Smooth muscle cell (in vitro differentiated cells): ENCODE measurements around the gene CYP46A1. TPM values are rescaled to one million over a fixed set of nuclear protein-coding genes. Genes with fewer than 3 reads are reported as not detected.
A peak's percentile ranks its signal among the peaks of the same experiment; 100 is the strongest.

Experiments used
- DNase-seq: peaks from one replicate; lab custom pipeline; 2025; ENCODE audit not compliant: unreplicated experiment; lab: John Stamatoyannopoulos, UW
- H2AFZ ChIP-seq: fragments of 200-600 bp; sonication (generic); 2 replicates; pipeline ENCODE4 v1.6.0; 2016; ENCODE audit warnings: antibody characterized with exemption, low read depth, mild to moderate bottlenecking
- H3F3A ChIP-seq: fragments of 200-600 bp; sonication (generic); 2 replicates; pipeline ENCODE4 v1.6.0; 2017; ENCODE audit warnings: antibody characterized with exemption, low read depth
- H3K27ac ChIP-seq: fragments of 200-600 bp; sonication (generic); 2 replicates; pipeline ENCODE4 v1.5.1; 2016; ENCODE audit warnings: low read depth, mild to moderate bottlenecking
- H3K27me3 ChIP-seq: fragments of 200-600 bp; sonication (generic); 2 replicates; pipeline ENCODE4 v1.6.1; 2016; ENCODE audit warnings: low read depth, mild to moderate bottlenecking
- H3K36me3 ChIP-seq: fragments of 200-600 bp; sonication (generic); 2 replicates; pipeline ENCODE4 v1.5.1; 2016; ENCODE audit warnings: low read depth
- H3K4me1 ChIP-seq: fragments of 200-600 bp; sonication (generic); 2 replicates; pipeline ENCODE4 v1.5.1; 2016; ENCODE audit warnings: low read depth
- H3K4me2 ChIP-seq: fragments of 200-600 bp; sonication (generic); 2 replicates; pipeline ENCODE4 v1.6.0; 2016; ENCODE audit warnings: mild to moderate bottlenecking
- H3K4me3 ChIP-seq: fragments of 200-600 bp; sonication (generic); 2 replicates; pipeline ENCODE4 v1.5.1; 2016; ENCODE audit warnings: mild to moderate bottlenecking
- H3K79me2 ChIP-seq: fragments of 200-600 bp; sonication (generic); 2 replicates; pipeline ENCODE4 v1.6.0; 2016; ENCODE audit warnings: low read depth, mild to moderate bottlenecking
- H3K9ac ChIP-seq: fragments of 200-600 bp; sonication (generic); 2 replicates; pipeline ENCODE4 v1.6.0; 2016; ENCODE audit warnings: low read depth
- H3K9me3 ChIP-seq: fragments of 200-600 bp; sonication (generic); replicated peaks from 2 replicates; pipeline ENCODE4 v1.5.1; 2016; ENCODE audit warnings: low read depth
- H4K20me1 ChIP-seq: fragments of 200-600 bp; sonication (generic); 2 replicates; pipeline ENCODE4 v1.6.0; 2016; ENCODE audit warnings: low read depth
- WGBS: methylation state at CpG from one replicate; pipeline ENCODE4 v1.1.7; 2016; ENCODE audit warnings: low lambda C conversion rate; 5-methylcytosine and 5-hydroxymethylcytosine counted together
- polyA plus RNA-seq: library from polyadenylated mRNA; unstranded; fragments of >200 nt; fragmentation: Nextera tagmentation; extraction: Ambion mirVana; gene quantifications from 2 replicates; pipeline ENCODE4 v1.2.1, GENCODE V29; 2016
- total RNA-seq: library from RNA; depleted of rRNA; stranded (reverse); fragments of >200 nt; gene quantifications from 2 replicates; pipeline ENCODE4 v1.2.3, GENCODE V29; 2014
- TF ChIP-seq, protein P1 (sequence below): fragments of 200-600 bp; sonication (generic); IDR thresholded peaks from 2 replicates; pipeline ENCODE4 v1.5.1; 2017; ENCODE audit warnings: borderline replicate concordance, mild to moderate bottlenecking, antibody characterized with exemption; ENCODE audit not compliant: insufficient read depth, poor library complexity, severe bottlenecking

CYP46A1 gene
- total and polyA plus RNA-seq, 2 experiments from 2014 or later, result 0.63 to 1.0 TPM

DNA sequence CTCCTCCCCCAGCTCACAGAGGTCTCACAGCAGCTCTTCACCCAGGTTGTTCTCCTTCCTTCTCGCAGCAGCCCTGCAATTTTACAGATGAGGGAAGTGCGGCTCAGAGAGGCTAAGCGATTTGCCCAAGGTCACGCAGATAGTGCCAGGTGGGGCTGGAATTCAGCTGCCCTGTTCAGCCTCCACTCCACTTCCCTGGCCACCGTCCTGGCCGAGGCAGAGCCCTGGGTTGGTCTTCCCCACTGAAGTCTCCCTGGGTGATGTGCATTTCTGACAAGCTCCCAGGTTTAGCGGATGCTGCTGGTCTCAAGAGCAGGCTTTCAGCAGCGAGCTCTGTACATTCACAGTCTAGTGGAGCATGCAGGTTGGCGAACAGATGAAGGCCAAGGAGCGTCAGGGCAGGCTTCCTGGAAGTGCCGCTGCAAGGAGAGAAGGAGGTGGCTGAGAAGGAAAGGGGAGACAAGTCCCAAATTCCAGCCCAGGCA, 80.2 kb downstream of the CYP46A1 start:
- Histone ChIP-seq H3K4me1 (no peaks in the 10 kb centered on the region), H3K27me3 (no peaks in the 10 kb centered on the region), H3K4me2 (no peak overlapping the region), H3K9me3 (no peaks in the 10 kb centered on the region), H4K20me1 (no peaks in the 10 kb centered on the region), H3K4me3 (no peak overlapping the region), H3F3A (no peaks in the 10 kb centered on the region), H3K27ac (no peak overlapping the region), H3K36me3 (no peaks in the 10 kb centered on the region), H3K9ac (no peak overlapping the region), H3K79me2 (no peaks in the 10 kb centered on the region), H2AFZ (no peak overlapping the region)
- DNase-seq, result no peak
- WGBS, result 96% methylated on average over 11 of the region's 11 CpGs
- TF ChIP-seq, protein P1, sequence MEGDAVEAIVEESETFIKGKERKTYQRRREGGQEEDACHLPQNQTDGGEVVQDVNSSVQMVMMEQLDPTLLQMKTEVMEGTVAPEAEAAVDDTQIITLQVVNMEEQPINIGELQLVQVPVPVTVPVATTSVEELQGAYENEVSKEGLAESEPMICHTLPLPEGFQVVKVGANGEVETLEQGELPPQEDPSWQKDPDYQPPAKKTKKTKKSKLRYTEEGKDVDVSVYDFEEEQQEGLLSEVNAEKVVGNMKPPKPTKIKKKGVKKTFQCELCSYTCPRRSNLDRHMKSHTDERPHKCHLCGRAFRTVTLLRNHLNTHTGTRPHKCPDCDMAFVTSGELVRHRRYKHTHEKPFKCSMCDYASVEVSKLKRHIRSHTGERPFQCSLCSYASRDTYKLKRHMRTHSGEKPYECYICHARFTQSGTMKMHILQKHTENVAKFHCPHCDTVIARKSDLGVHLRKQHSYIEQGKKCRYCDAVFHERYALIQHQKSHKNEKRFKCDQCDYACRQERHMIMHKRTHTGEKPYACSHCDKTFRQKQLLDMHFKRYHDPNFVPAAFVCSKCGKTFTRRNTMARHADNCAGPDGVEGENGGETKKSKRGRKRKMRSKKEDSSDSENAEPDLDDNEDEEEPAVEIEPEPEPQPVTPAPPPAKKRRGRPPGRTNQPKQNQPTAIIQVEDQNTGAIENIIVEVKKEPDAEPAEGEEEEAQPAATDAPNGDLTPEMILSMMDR, result no peak

DNA sequence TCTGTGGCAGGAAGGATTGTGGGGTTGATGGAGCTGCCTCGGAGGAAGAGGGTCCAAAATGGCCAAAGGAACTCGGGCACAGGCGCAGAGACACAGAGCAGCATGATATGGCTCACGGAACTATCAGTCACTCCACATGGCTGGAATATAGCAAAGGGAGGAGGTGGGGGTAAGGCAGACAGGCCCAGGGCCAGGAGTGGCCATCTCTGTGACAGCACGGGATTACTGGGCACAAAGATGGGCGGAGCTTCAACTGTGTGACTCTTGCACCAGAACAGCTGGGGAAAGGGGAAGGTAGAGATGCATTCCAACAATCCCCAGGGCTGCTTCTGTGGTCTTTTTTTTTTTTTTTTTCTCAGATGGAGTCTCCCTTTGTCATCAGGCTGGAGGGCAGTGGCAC, 84.3 kb downstream of the CYP46A1 start:
- 79% methylated on average over 6 of the region's 6 CpGs for WGBS
- peak overlapping the region; percentile 69 for H3K9ac ChIP-seq

DNA sequence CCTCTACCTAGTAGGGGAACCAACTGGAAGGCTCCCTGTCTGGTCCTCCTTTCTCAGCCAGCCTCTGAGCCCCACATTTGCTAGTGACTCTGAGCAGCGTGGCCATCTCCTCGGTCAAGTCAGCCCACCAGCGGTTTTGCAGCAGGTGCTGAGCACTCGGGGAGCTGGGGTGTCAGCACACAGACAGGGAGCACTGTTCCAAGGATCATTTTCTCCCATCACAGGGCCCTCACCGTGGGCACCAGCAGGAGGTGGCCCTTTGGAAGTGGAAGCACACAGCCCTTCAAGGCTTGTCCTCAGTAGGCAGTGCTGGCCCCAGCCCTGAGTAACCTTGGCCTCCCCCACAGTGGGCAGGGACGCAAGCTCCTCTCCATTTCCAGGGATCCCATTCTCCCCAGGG, 85.0 kb downstream of the CYP46A1 start:
- Histone ChIP-seq H3K4me3 (no peak overlapping the region), H3K36me3 (no peaks in the 10 kb centered on the region), H3K9ac (no peak overlapping the region), H3K9me3 (no peaks in the 10 kb centered on the region), H3K4me1 (peaks cover 13% of the 10 kb centered on the region), H4K20me1 (no peaks in the 10 kb centered on the region), H2AFZ (no peak overlapping the region), H3F3A (no peaks in the 10 kb centered on the region), H3K4me2 (no peak overlapping the region), H3K27me3 (no peaks in the 10 kb centered on the region), H3K27ac (no peak overlapping the region), H3K79me2 (no peaks in the 10 kb centered on the region)
- TF ChIP-seq, protein P1, result no peak
- WGBS, result 87% methylated on average over 6 of the region's 6 CpGs
- DNase-seq, result no peak

More for the DNA sequence above, 84.3 kb downstream of the CYP46A1 start:
- Histone ChIP-seq H3K27me3 (no peaks in the 10 kb centered on the region), H2AFZ (no peak overlapping the region), H3F3A (no peaks in the 10 kb centered on the region), H3K79me2 (no peaks in the 10 kb centered on the region), H3K4me3 (no peak overlapping the region), H3K4me1 (peaks cover 5% of the 10 kb centered on the region), H3K27ac (no peak overlapping the region), H4K20me1 (no peaks in the 10 kb centered on the region), H3K36me3 (no peaks in the 10 kb centered on the region), H3K4me2 (no peak overlapping the region), H3K9me3 (no peaks in the 10 kb centered on the region)
- TF ChIP-seq, protein P1, result no peak
- no peak for DNase-seq

DNA sequence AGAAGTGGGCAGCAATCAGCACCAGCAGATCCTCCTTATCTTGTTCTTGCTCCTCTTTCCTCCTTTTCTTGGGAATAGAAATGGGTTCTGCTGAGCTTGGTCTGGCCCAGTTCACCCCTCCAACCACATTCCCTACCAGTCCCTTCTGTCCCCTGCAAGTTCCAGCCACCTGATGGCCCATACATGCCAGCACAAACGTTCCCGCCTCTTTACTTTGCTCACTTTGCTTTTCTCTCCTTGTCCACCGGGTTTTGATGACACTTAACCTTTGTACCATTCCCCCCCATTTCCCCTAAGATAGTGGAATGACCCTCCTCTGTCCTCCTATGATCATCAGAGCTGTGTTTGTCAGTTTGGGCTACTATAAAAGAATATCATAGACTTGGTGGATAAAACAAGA, 85.7 kb downstream of the CYP46A1 start:
- H4K20me1 ChIP-seq, result no peaks in the 10 kb centered on the region
- H3F3A ChIP-seq, result no peaks in the 10 kb centered on the region
- H3K27me3 ChIP-seq, result no peaks in the 10 kb centered on the region
- no peak overlapping the region for H2AFZ ChIP-seq
- H3K27ac ChIP-seq, result no peak overlapping the region
- 88% methylated on average over 3 of the region's 3 CpGs for WGBS
- DNase-seq, result no peak
- H3K4me3 ChIP-seq, result no peak overlapping the region
- no peak overlapping the region for H3K4me2 ChIP-seq
- TF ChIP-seq, protein P1, result no peak
- H3K4me1 ChIP-seq, result peaks cover 14% of the 10 kb centered on the region
- no peaks in the 10 kb centered on the region for H3K79me2 ChIP-seq
- no peaks in the 10 kb centered on the region for H3K9me3 ChIP-seq
- H3K9ac ChIP-seq, result no peak overlapping the region
- no peaks in the 10 kb centered on the region for H3K36me3 ChIP-seq
